BJ (cell line): ENCODE results near the gene ANO8. TPM values are rescaled to one million over a fixed set of nuclear protein-coding genes. Genes with fewer than 3 reads are reported as not detected.

Source experiments
- CTCF ChIA-PET: fragments of 350-600 bp; formaldehyde crosslinking; extraction: SDS; loops from one replicate; lab custom pipeline; 2021; ENCODE audit warnings: antibody characterized with exemption, inconsistent platforms; lab: Yijun Ruan, JAX
- POLR2A ChIA-PET: fragments of 300-600 bp; sonication (Branson Sonifier 250); formaldehyde crosslinking; extraction: SDS; loops from one replicate; lab custom pipeline; 2021; ENCODE audit warnings: antibody characterized with exemption; lab: Charles Lee
- DNase-seq: peaks from one replicate; pipeline ENCODE4 v3.0.0-alpha.2; 2011; ENCODE audit warnings: low read depth
- H3K27me3 ChIP-seq: 2 replicates; pipeline ENCODE4 v1.6.0; 2011; ENCODE audit warnings: low read length; ENCODE audit not compliant: control insufficient read depth, insufficient read depth
- H3K36me3 ChIP-seq: 2 replicates; pipeline ENCODE4 v1.5.1; 2011; ENCODE audit warnings: low read length; ENCODE audit not compliant: control insufficient read depth, insufficient read depth
- H3K4me3 ChIP-seq: 2 replicates; pipeline ENCODE4 v1.5.1; 2011; ENCODE audit warnings: low read depth, mild to moderate bottlenecking, control low read depth, low read length
- polyA plus RNA-seq: library from polyadenylated mRNA; depleted of rRNA; stranded (reverse); fragments of >200 nt; gene quantifications from 2 replicates; pipeline ENCODE4 v1.2.3, GENCODE V29; 2011
- TF ChIP-seq, protein P1 (sequence below): IDR thresholded peaks from 2 replicates; pipeline ENCODE4 v1.5.1; 2011; ENCODE audit warnings: low read depth, mild to moderate bottlenecking, control low read depth, inconsistent platforms, low read length, moderate library complexity; ENCODE audit not compliant: insufficient read depth

The ANO8 gene
- polyA plus RNA-seq, 1 experiment: 1.9 TPM

DNA sequence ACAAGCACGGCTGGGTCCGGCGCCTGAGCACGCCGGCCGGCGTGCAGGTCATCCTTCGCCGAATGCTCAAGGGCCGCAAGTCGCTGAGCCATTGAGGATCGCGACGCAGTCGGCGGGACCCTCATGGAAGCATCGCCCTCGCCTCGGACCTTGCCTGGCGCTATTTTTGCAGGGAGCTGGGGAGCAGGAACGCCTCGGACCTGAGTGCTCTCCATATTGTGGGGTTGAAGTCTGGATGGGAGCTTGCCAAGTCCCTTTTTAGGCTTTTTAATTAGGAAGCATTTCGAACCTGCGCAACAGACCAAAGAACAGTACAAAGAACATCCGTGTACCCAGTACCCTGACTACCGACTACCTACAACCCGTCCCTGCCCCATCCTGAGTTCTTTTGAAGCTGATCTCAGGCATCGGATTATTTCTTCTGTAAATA lies 28.4 kb downstream of the ANO8 start:
- CTCF ChIA-PET: interaction anchor here (0.5 to 5.0 kb wide), 4 partner anchors 10 to 478 kb away, joined by 3 to 16 read pairs (median 4); no protein-coding TSS in a partner anchor
- Histone ChIP-seq H3K36me3 (no peaks in the 10 kb centered on the region), H3K4me3 (peak overlapping the region; percentile 79), H3K27me3 (no peaks in the 10 kb centered on the region)
- POLR2A ChIA-PET: interaction anchor here (0.7 kb wide), 1 partner anchor 173 kb away, joined by 3 read pairs; no protein-coding TSS in a partner anchor
- TF ChIP-seq, protein P1, sequence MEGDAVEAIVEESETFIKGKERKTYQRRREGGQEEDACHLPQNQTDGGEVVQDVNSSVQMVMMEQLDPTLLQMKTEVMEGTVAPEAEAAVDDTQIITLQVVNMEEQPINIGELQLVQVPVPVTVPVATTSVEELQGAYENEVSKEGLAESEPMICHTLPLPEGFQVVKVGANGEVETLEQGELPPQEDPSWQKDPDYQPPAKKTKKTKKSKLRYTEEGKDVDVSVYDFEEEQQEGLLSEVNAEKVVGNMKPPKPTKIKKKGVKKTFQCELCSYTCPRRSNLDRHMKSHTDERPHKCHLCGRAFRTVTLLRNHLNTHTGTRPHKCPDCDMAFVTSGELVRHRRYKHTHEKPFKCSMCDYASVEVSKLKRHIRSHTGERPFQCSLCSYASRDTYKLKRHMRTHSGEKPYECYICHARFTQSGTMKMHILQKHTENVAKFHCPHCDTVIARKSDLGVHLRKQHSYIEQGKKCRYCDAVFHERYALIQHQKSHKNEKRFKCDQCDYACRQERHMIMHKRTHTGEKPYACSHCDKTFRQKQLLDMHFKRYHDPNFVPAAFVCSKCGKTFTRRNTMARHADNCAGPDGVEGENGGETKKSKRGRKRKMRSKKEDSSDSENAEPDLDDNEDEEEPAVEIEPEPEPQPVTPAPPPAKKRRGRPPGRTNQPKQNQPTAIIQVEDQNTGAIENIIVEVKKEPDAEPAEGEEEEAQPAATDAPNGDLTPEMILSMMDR: no peak
- no peak for DNase-seq

DNA sequence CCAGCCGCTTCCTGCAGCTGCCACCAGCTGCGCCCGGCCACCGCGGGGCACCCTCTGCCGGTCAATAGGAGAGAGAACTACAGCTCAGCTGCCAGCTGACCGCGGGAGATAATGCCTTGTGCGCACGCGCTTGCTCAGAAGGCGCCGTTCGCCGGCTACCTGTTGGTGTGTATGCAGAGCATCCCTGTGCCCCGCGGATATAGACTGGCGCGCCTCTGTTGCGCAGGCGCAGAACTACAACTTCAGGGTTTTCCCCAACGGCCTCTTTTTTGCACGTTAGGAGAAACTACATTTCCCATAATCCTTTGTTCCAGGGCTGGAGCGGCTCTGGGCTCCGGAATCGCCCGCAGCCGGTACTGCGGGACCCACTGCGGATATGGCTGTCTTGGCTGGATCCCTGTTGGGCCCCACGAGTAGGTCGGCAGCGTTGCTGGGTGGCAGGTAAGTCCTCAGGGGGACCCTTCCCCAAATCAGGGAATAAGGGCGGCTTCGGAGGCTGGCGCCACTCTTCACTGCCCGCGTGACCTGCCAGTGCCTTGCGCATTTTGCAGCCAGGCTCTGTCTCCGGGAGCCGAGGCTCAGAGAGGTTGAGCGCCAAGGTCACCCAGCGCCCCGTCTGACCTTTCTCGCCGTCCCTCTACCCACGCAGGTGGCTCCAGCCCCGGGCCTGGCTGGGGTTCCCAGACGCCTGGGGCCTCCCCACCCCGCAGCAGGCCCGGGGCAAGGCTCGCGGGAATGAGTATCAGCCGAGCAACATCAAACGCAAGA lies 29.0 kb downstream of the ANO8 start, which contains the start of gene MRPL34:
Gene MRPL34 (plus strand): TSS at position 356 of the 768 bp plus-strand sequence. CDS start 21 bp downstream, at position 377.
- POLR2A ChIA-PET: interaction anchor here (0.6 to 0.7 kb wide), 3 partner anchors 39 to 1574 kb away, joined by 3 to 4 read pairs (median 3); no protein-coding TSS in a partner anchor
- CTCF ChIA-PET: interaction anchor here (0.6 to 5.0 kb wide), 11 partner anchors 11 to 112 kb away, joined by 3 to 52 read pairs (median 3); partner anchors contain the start of gene BABAM1
- H3K36me3 ChIP-seq: no peaks in the 10 kb centered on the region; the same call in 1 of the 2 replicates
- H3K4me3 ChIP-seq: peak within 1 kb of the TSS; percentile 79
- DNase-seq: peak; percentile 94
- TF ChIP-seq, protein P1: peak; percentile 92
- H3K27me3 ChIP-seq: no peaks in the 10 kb centered on the region

DNA sequence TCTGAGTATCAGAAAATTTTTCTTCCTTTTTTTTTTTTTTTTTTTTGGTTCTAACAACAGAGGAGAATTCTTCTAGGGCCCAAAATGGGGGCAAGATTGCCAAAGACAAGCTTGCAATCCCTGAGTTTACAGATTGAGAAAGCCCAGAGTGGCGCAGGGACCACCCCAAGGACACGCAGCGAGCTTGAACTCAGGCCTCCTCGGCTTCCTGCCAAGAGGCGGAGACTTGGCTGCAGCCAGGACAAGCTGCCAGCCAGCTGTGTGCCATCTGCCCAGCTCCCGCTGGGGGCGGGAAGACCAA lies 29.5 kb downstream of the ANO8 start:
- ChIA-PET POLR2A (interaction anchor here (0.6 to 0.7 kb wide), 2 partner anchors 40 to 1575 kb away, joined by 3 to 4 read pairs; no protein-coding TSS in a partner anchor), CTCF (interaction anchor here (0.7 to 5.0 kb wide), 10 partner anchors 12 to 112 kb away, joined by 3 to 52 read pairs (median 3); partner anchors contain the start of gene BABAM1)
- DNase-seq: no peak
- TF ChIP-seq, protein P1: no peak
- no peaks in the 10 kb centered on the region; the same call in 1 of the 2 replicates for H3K36me3 ChIP-seq
- no peaks in the 10 kb centered on the region for H3K27me3 ChIP-seq
- H3K4me3 ChIP-seq: peak overlapping the region; percentile 79

DNA sequence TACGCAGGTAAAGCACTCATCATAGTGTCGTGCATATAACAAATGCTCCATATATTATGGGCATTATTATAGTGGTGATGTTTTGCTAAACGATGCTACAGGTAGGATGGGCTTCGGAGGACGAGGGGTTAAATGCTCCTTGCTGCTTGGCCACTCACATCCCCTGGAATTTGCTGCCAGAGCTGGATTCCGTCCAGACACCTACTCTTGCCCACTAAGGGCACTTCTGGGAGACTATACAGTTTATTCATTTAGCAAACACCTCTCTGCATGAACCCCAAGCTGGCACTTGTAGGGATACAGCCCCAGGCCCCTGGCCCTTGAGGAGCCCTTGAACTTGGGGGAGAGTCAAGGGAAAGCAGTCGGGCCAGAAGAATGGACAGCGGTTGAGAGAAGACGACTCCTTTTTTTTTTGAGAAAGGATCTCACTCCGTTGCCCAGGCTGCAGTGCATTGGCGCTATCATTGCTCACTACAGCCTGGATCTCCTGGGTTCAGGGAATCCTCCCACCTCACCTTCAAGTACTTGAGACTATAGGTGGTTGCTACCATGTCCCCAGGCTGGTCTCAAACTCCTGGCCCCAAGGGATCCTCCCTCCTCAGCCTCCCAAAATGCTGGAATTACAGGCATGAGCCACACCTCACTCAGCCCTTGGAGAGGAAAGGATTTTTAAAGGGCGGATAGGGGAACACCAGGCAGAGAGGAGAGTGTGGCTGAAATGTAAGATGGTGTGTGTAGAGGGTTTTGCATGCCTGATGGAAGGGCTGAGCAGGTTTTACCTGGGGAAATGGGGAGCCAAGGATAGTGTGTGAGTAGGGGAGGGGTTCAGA lies 30.1 kb downstream of the ANO8 start:
- Histone ChIP-seq H3K27me3 (no peaks in the 10 kb centered on the region), H3K4me3 (no peak overlapping the region), H3K36me3 (no peaks in the 10 kb centered on the region; the same call in 1 of the 2 replicates)
- ChIA-PET POLR2A (interaction anchor here (0.6 to 0.7 kb wide), 2 partner anchors 40 to 1575 kb away, joined by 3 to 4 read pairs; no protein-coding TSS in a partner anchor), CTCF (interaction anchor here (0.7 to 5.0 kb wide), 14 partner anchors 11 to 113 kb away, joined by 3 to 52 read pairs (median 3); partner anchors contain the start of gene BABAM1)
- TF ChIP-seq, protein P1: no peak
- DNase-seq: no peak
